Endothelial cell of umbilical vein (primary cell): ENCODE data around the gene VN1R2.

ENCODE experiments used
- CTCF ChIP-seq, 2 donors: IDR thresholded peaks; 1 replicate in 1 of 2; 2 replicates in 1 of 2; pipeline ENCODE4 v1.5.1; 2011; ENCODE audit warnings: low read length in 2 of 2, mild to moderate bottlenecking in 2 of 2, moderate library complexity in 2 of 2, control low read depth in 1 of 2, inconsistent platforms in 1 of 2, low read depth in 1 of 2; ENCODE audit not compliant: insufficient read depth in 1 of 2; ENCODE audit errors: extremely low read depth in 1 of 2
- EZH2 ChIP-seq: IDR thresholded peaks from 2 replicates; pipeline ENCODE4 v1.6.1; 2012; ENCODE audit warnings: borderline replicate concordance, low read depth, mild to moderate bottlenecking, moderate library complexity, low read length, inconsistent platforms; ENCODE audit not compliant: severe bottlenecking
- FOS ChIP-seq: IDR thresholded peaks from 2 replicates; pipeline ENCODE4 v1.6.1; 2011; ENCODE audit warnings: mild to moderate bottlenecking, low read length, moderate library complexity, borderline replicate concordance; ENCODE audit not compliant: insufficient read depth
- JUN ChIP-seq: IDR thresholded peaks from 2 replicates; pipeline ENCODE4 v1.6.1; 2011; ENCODE audit warnings: borderline replicate concordance, low read depth; ENCODE audit not compliant: insufficient read length, insufficient read depth
- MAX ChIP-seq: IDR thresholded peaks from 2 replicates; pipeline ENCODE4 v1.6.1; 2011; ENCODE audit not compliant: insufficient read depth, insufficient read length
- POLR2A ChIP-seq: IDR thresholded peaks from 2 replicates; pipeline ENCODE4 v1.6.1; 2012; ENCODE audit warnings: low read depth, mild to moderate bottlenecking, control low read depth, low read length
- POLR2AphosphoS5 ChIP-seq: IDR thresholded peaks from 2 replicates; pipeline ENCODE4 v1.6.1; 2012; ENCODE audit warnings: low read depth, mild to moderate bottlenecking, control low read depth, low read length, moderate library complexity; ENCODE audit not compliant: insufficient read depth

GRCh38 chr19:53212703-53213320 lies 45.3 kb upstream of the VN1R2 start:
- TF ChIP-seq JUN: no peak
- no peak for TF ChIP-seq CTCF (IDR thresholded peaks at IDR 0.05; ENCODE audit: extremely low read depth in 1 of 2, insufficient read depth in 1 of 2, low read depth in 1 of 2, low read length in 2 of 2)
- no peak for TF ChIP-seq FOS
- no peak for TF ChIP-seq POLR2A
- no peak for TF ChIP-seq POLR2AphosphoS5
- no peak for TF ChIP-seq MAX
- no peak for TF ChIP-seq EZH2
